Gastrocnemius medialis (tissue), 4 donors: ENCODE results near the gene FOXI3.

ENCODE experiments used
- CTCF ChIP-seq, 5 experiments: fragments of 450-650 bp in 3 of 5; fragments of 200-600 bp in 2 of 5; sonication (generic) in 2 of 5; IDR thresholded peaks in 4 of 5; conservative IDR thresholded peaks in 1 of 5; 1 replicate in 4 of 5; 2 replicates in 1 of 5; pipeline ENCODE4 v1.5.1; 2016 to 2019; ENCODE audit warnings: antibody characterized with exemption in 5 of 5, mild to moderate bottlenecking in 3 of 5, moderate library complexity in 3 of 5
- POLR2A ChIP-seq, 2 donors: fragments of 450-650 bp; IDR thresholded peaks; one replicate each; pipeline ENCODE4 v1.6.1; 2017; ENCODE audit warnings: antibody characterized with exemption in 2 of 2, mild to moderate bottlenecking in 2 of 2, moderate library complexity in 2 of 2

GRCh38 chr2:88437010-88437409, 15.5 kb downstream of the FOXI3 start:
- TF ChIP-seq POLR2A (IDR thresholded peaks at IDR 0.05) (no peak), CTCF (IDR thresholded peaks at IDR 0.05 in 4 of 5, conservative IDR thresholded peaks at IDR 0.05 in 1 of 5) (no peak)
